H1 (cell line): ENCODE results near the gene C1QTNF1. TPM values are rescaled to one million over a fixed set of nuclear protein-coding genes. Genes with fewer than 3 reads are reported as not detected.
A peak's percentile ranks its signal among the peaks of the same experiment; 100 is the strongest.

ENCODE experiments used
- CBX5 ChIP-seq: fragments of 300-800, 300-1000 bp; sonication (generic); IDR thresholded peaks from 2 replicates; pipeline ENCODE4 v1.7.1; 2016; ENCODE audit warnings: antibody characterized with exemption, low read length, low read depth
- CBX8 ChIP-seq: fragments of 300-800, 300-1000 bp; sonication (generic); IDR thresholded peaks from 2 replicates; pipeline ENCODE4 v1.7.1; 2016; ENCODE audit warnings: low read depth, low read length, borderline replicate concordance
- CHD1 ChIP-seq: IDR thresholded peaks from 2 replicates; pipeline ENCODE4 v1.6.1; 2012; ENCODE audit warnings: low read depth, low read length, improper control_type of control experiment
- CHD7 ChIP-seq: fragments of 300-600 bp; sonication (generic); IDR thresholded peaks from 2 replicates; pipeline ENCODE4 v1.7.1; 2012; ENCODE audit warnings: low read length, moderate library complexity, mild to moderate bottlenecking, inconsistent platforms; ENCODE audit not compliant: insufficient replicate concordance
- EZH2 ChIP-seq: fragments of 200-600 bp; sonication (generic); IDR thresholded peaks from 2 replicates; pipeline ENCODE4 v1.7.1; 2012; ENCODE audit warnings: low read depth, mild to moderate bottlenecking, moderate library complexity, low read length, inconsistent platforms; ENCODE audit not compliant: severe bottlenecking
- FOSL1 ChIP-seq: IDR thresholded peaks from 2 replicates; pipeline ENCODE4 v1.6.1; 2011; ENCODE audit warnings: mild to moderate bottlenecking, low read depth, low read length, moderate library complexity; ENCODE audit not compliant: insufficient read depth
- RXRA ChIP-seq: IDR thresholded peaks from 2 replicates; pipeline ENCODE4 v1.6.1; 2011; ENCODE audit warnings: low read depth, mild to moderate bottlenecking, low read length, moderate library complexity; ENCODE audit not compliant: insufficient read depth
- SP4 ChIP-seq: IDR thresholded peaks from 2 replicates; pipeline ENCODE4 v1.6.1; 2012; ENCODE audit warnings: low read length, inconsistent platforms
- TBP ChIP-seq: IDR thresholded peaks from 2 replicates; pipeline ENCODE4 v1.6.1; 2011; ENCODE audit warnings: low read depth, low read length, improper control_type of control experiment
- polyA plus RNA-seq, 7 experiments: library from polyadenylated mRNA; depleted of rRNA in 3 of 7; stranded (reverse) in 5 of 7; unstranded in 2 of 7; fragments of >200 nt in 5 of 7; fragments of 200-250 nt in 2 of 7; gene quantifications; 1 replicate in 5 of 7; 2 replicates in 1 of 7; 4 replicates in 1 of 7; pipeline versions ENCODE4 v1.2.1 to v1.2.3, GENCODE V29; 2011 to 2013; ENCODE audit warnings: missing spikeins in 2 of 7, mixed read lengths in 2 of 7
- total RNA-seq: library from RNA; stranded (reverse); fragmentation: NEBNext Ultra II Directional; extraction: Animal tissue kit (Norgen Biotek cat#: 25700); gene quantifications from 2 replicates; pipeline ENCODE4 v1.2.1, GENCODE V29; 2021

C1QTNF1 gene
- total and polyA plus RNA-seq, 2 of the 8 experiments (the other 6 are each of a cell fraction or from before 2014, with no cell fraction given) = 1.5 to 2.5 TPM

- no peak for TF ChIP-seq CHD7
- no peak for TF ChIP-seq FOSL1
- TF ChIP-seq CHD1 = no peak
- no peak for TF ChIP-seq CBX5
- no peak for TF ChIP-seq CBX8
- peak; percentile 23 for TF ChIP-seq EZH2
- no peak for TF ChIP-seq RXRA
- TF ChIP-seq TBP = no peak
- TF ChIP-seq SP4 = no peak
Measured at GRCh38 chr17:79028496-79029326, 4.7 kb downstream of the C1QTNF1 start (continued).
